HG03060 (cell line): ENCODE results near the gene GPRASP3.
"Not testable (repeated sequence)": the region's sequence is repeated elsewhere in the genome, so short reads cannot be mapped to it uniquely, and the experiment has no call there.

Experiments
- ATAC-seq: cut with Tn5 transposase; IDR thresholded peaks from one replicate; pipeline ENCODE4 v1.9.1; 2021; ENCODE audit warnings: low read depth, moderate number of reproducible peaks; ENCODE audit not compliant: unreplicated experiment

GPRASP3 gene, protein sequence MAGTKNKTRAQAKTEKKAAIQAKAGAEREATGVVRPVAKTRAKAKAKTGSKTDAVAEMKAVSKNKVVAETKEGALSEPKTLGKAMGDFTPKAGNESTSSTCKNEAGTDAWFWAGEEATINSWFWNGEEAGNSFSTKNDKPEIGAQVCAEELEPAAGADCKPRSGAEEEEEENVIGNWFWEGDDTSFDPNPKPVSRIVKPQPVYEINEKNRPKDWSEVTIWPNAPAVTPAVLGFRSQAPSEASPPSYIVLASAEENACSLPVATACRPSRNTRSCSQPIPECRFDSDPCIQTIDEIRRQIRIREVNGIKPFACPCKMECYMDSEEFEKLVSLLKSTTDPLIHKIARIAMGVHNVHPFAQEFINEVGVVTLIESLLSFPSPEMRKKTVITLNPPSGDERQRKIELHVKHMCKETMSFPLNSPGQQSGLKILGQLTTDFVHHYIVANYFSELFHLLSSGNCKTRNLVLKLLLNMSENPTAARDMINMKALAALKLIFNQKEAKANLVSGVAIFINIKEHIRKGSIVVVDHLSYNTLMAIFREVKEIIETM

DNA sequence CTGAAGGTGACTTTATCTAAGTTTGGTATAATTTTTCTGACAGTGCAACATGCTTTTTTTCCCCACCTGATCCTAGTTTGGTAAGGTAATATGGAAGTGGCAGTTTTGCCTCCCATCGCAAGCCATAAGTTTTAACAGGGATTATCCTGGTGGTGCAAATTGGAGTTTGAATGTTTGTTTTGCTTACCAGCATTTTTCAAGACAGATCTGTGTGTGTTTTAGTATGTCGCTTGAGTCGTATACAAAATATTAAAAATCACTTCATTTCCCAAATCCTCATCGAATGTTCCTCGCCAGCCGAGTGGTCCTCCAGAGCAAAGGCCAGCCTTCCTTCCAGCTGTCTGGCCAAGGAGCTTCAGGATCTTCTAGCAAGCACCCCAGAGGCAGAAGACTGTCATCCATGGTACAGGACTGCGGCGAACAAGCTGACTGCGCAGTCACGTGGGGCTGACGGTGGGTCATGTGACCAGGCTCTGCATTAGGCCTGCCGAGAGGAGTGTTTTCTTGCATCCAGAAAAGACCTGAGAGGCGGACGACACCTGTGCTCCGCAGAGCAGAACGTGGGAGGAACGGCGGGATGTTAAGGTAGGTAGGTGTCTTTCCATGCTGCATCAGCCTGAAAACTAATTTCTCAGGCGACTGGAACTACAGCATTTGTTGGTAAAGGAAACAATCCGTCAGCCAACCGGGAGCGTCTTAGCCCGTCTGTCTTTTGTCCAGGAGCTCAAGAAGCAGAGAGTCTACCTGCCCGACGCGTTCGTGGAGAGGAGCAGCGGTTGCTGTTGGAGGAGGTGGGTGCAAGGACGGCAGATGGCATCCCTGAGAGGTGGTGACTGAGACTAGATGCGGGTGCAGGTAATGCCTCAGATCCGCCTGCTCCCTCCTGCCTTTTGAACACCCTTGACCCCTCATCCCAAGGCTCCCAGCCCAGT is at the start of gene GPRASP3:
Gene GPRASP3 (plus strand): TSS at position 507 of the 932 bp plus-strand sequence. CDS start 28,253 bp downstream, outside the sequence.
- ATAC-seq, result peak; percentile 94

DNA sequence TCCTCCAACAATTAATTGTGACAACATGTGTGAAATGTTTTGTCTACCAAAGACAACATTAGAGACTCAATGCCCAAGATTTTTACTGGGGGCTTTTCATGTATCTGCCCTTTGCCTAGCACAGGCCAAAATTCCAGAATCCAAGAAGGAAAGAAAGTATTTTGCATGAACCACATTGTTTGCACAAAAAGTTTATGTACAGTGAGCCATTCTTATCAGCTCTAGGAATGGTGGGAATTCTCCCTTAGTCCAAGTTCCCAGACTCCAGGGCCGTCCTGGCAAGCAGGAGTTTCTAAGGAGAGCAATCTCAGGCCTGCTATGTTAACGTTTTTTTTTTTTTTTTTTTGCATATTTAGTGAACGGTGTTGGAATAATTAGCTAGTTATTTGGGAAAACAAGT is 47.7 kb upstream of the GPRASP3 start:
- ATAC-seq, result no peak

DNA sequence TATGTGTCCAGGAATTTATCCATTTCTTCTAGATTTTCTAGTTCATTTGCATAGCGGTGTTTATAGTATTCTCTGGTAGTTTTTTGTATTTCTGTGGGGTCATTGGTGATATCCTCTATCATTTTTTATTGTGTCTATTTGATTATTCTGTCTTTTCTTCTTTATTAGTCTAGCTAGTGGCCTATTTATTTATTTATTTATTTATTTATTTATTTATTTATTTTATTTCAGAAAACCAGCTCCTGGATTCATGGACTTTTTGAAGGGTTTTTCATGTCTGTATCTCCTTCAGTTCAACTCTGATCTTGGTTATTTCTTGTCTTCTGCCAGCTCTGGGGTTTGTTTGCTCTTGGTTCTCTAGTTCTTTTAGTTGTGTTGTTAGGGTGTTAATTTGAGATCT is 43.1 kb upstream of the GPRASP3 start:
- not testable (repeated sequence) for ATAC-seq

DNA sequence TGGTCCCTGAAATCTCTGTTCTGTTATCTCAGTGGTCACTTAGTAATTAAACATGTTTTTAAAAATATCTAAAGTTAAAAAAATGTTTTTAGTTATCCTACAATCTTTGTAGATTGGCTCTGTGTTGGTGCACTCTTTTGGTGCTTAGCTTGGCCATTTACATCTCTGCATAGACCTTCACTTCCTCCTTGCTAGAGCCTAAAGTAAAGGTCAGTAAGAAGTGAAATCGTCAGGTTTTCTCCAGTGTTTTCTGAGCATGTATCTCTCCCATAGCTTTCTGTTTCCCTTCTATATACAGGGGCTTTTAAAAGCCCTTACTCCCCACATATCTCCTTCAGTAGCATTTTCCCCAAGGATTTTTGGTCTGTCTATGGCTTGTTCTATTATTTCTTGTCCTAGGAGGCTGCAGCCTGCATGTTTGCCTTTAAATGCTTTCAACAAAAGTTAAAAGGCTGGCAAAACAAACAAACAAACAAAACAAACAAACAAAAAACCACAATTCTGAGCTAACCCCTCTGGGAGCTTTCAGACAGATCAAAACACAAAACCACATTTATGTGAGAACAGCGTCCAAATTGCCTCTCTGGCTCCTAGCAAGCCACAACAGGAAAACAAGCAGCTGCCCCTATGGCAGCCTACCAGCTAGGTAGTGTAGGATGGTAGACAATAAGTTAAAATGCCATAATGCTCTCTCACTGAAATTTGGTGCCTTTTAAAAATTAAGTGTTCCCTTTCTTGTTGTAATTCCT is 35.6 kb upstream of the GPRASP3 start:
- ATAC-seq, result no peak

DNA sequence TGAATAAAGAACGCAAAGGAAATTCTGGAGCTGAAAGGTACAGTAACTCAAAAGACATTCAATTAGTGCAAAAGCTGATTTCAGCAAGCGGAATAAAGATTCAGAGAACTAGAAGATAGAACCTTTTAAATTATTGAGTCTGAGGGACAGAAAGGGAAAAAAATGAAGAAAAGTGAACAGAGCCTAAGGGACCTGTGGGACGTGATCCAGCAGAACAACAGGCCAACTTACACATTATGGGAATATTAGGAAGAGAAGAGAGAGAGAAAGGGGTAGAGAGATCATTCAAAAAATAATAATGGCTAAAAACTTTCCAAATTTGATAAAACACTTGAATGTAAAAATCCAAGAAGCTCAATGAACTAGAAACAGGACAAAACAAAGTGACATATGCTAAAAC is 25.8 kb upstream of the GPRASP3 start:
- ATAC-seq, result no peak

DNA sequence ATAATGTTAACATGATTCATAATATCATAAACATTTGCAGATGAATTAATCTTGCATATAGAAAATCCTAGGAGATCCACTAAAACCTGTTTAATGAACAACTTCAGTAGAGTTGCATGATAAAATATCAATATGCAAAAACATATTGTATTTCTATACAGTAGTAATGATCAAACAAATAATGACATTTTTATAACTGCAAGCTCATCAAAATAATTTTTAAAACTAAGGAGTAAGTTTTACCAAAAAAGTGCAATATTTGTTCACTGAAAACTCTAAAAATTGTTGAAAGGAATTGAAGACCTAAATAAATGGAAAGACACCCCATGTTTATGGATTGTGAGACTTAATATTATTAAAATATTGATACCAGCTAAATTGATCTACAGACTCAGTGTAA is 24.2 kb upstream of the GPRASP3 start:
- ATAC-seq, result no peak

DNA sequence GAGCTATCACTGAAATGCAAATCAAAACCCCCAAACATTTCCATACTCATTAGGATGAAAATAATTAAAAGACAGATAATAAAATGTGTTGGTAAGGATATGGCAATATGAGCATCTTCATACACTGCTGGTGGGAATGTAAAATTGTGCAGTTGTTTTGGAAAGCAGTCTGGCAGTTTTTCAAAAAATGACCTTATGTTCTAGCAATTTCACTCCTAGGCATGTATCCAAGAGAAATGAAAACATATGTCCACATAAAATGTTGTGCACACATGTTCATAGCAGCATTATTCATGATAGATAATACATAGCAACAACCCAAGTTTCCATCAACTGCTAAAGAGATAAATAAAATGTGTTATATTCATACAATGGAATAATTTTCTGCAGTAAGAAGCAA is 23.0 kb upstream of the GPRASP3 start:
- no peak for ATAC-seq

DNA sequence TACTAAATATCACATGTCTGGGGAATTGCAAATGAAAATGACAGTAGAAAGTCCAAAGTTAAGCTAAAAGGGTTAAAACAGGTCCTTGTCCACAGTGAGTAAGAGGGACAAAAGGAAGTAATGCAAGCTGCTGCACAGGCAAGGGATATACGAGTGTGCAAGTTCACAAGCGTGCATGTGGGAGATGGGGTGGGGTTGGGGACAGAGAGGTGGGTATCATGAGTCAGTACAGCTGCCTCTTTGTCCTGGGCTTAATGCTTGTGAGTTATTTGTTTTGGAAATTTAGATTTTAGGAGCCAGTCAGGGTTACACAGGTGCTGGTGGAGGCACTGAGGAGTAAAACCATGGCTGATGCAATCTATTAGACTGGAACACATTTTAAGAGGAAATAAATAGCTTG is 11.6 kb upstream of the GPRASP3 start:
- no peak for ATAC-seq

DNA sequence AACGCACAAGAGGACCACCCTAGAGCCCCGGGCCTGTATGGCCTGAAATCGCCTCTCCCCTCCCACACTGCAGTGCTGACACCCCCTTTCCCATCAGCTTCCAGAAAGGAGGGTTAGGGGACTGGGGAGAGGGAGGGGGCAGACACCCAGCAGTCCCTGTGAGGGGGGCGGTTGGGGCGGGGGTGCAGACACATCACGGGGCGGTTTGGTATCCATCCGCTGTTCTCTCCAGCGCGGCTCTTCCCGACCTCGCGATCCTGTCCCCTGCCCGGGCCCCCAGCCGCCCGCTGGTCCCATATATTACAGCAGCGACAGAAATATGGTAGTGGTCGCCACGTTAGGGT is 8.7 kb upstream of the GPRASP3 start:
- ATAC-seq, result no peak

DNA sequence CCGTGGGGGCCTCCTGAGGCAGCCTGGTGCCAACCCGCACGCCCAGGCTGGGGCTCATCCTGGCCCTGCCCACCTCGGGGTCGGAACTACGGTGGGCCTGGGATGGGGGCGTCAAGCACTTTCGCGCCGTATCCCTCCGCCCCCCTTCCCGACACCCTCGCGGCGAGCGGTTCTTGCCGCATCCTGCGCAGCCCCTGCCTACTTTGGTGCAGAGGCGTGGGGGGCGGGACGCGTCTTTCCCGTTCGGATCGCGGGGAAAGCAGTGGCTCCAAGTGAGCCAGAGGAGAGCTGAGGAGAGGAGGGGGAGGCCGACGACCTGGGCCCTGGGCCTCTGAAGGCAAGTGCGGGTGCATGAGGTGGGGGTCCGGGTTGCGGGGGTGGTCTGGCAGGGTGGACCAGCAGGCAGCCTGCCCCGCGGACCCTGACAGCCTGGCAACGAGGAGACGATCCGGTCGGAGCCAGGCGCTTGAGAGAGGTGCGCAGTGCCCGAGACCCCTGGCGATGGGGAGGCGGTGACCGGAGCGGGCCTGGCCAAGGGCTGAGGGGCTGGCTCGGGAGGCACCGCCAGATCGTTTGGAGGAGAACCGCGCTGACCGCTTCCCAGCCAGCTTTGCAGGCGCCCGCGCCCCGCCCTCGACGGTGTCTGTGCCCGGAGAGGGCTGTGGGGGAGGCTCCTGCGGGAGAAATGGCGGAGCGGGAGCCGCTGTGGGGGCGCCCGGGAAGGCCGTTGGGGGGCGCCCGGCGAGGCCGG is 8.2 kb upstream of the GPRASP3 start, which contains the start of gene GPRASP2:
Gene GPRASP2 (plus strand): TSS at position 233 of the 751 bp plus-strand sequence. CDS start 2,422 bp downstream, outside the sequence.
- no peak for ATAC-seq

DNA sequence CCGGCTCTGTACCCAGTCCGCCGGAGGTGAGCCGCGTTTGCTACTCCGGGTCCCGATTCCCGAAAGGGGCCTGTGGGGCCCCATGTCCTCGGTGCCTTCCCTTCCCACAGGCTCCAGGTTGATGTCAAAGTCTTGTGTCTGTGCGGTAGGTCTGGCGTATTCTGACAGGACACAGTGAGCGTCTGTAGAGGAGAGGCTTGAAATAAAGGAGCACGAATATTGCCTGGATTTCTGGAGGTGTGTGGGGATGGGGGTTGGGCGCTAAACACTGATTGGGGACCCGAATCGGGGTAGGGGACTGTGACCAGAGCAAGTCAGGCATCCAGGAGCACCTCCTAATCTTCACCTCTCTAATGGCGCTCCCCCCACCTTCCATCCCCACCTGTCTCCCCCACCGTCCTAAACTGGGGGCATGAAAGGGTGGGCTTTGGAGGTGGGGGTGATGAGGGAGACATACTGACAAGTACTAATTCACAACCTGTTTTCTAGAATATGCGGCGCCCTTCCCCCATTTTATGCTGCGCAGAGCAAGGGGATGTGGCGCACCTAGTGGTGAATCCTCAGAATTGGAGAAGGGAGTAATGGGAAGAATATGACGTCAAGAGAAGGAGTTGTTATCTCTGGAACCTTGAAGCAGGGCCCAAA is 7.4 kb upstream of the GPRASP3 start:
- no peak for ATAC-seq

DNA sequence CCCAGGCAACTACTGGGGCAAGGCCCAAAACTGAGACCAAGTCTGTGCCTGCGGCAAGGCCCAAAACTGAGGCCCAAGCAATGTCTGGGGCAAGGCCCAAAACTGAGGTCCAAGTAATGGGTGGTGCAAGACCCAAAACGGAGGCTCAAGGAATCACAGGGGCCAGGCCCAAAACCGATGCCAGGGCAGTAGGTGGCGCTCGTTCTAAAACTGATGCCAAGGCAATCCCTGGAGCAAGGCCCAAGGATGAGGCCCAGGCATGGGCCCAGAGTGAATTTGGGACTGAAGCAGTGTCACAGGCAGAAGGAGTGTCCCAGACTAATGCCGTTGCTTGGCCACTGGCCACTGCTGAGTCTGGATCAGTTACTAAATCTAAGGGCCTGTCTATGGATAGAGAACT is 5.5 kb upstream of the GPRASP3 start:
- ATAC-seq, result no peak

DNA sequence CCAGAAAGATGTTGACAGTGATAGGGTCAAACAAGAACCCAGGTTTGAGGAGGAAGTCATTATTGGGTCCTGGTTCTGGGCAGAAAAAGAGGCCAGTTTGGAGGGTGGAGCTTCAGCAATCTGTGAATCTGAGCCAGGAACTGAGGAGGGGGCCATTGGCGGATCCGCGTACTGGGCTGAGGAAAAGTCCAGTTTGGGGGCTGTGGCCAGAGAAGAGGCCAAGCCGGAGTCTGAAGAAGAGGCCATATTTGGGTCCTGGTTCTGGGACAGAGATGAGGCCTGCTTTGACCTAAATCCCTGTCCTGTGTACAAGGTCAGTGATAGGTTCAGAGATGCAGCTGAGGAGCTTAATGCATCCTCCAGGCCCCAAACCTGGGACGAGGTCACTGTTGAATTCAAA is 4.6 kb upstream of the GPRASP3 start:
- ATAC-seq, result no peak

DNA sequence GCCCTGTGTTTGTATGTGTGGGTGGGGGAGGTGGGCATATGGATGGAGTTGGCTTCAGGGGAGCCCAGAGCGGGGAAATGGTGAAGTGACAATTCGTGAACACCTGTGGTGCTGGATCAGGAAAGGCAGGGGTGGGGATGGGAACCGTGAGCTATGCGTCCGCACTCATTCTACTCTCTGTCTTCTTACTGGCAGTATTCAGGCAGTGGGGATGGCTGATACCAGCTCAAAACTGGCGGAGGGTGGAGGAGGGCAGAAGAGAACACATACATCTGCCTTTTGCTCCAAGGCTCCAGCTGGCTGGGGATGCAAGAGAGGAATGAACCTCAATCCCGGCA is 595 bp downstream of the GPRASP3 start:
- ATAC-seq, result not testable (repeated sequence)

DNA sequence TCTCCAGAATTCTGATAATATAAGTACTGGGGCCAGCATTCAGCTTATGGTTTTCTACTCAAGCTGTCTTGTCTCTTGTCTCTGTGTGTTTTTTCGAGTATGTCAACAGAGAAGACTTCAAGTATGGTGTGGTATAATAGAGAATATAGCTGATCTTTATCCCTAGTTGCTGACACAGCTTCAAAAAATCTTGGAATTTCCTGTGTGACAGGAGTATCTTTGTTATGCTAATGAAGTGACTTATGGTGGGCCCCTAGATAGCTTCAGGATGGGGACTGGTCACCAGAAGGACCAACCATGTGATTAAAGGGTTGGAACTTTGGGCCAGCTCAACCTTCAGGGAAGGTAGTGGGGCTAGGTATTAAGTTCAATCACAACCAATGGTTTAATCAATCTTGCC is 2.9 kb downstream of the GPRASP3 start:
- ATAC-seq, result no peak

DNA sequence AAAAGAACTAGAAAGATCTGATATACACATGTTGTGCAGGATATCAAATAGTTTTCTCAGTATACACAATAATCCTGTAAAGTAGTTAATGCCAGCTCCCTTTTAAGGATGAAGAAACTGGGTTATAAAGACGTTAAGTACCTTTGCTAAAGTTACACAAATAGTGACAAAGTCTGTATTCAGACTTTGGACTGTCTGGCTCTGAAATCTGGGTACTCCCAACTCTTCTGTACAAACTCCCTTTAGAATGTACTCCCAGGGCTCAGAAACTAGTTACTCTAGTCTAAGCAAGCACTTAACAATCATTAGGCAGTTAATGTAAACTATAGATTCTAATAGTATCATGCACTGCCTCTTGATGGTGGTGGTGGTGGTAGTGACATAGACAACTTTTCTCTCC is 7.2 kb downstream of the GPRASP3 start:
- no peak for ATAC-seq

DNA sequence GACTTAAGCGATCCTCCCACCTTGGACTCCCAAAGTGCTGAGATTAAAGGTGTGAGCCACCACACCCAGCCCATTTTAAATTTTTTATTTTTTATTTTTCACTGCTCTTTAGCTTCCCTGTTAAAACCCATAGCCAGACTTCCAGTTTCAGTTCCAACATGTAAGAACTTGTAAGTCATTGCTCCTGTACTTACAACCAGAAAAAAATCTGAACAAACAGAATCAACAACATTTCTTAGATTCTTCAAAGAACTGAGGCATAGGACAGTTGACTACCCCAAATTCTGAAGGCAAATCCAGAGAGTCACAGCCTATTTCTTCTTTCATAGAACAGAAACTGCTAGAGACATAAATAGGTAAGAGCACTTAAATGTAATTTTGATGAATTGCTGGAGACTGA is 8.1 kb downstream of the GPRASP3 start:
- no peak for ATAC-seq

DNA sequence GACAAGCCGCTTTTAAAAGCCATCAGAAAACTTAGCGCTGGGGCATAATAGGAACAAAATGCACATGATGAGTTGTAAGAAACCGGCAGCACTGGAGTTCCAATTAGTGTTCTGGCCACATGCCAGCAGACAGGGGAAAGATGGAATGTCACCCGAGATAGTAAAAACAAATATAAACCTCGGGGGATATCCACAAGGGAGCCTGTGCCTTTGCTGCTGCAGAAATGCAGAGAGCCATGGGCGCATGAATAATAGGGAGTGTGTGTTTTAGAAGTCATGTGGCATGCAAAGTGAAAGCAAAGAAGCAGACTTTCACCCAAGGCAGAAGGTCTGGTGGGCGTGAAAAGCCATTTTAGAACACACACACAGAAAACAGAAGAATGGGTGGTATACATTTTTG is 19.1 kb downstream of the GPRASP3 start:
- no peak for ATAC-seq

DNA sequence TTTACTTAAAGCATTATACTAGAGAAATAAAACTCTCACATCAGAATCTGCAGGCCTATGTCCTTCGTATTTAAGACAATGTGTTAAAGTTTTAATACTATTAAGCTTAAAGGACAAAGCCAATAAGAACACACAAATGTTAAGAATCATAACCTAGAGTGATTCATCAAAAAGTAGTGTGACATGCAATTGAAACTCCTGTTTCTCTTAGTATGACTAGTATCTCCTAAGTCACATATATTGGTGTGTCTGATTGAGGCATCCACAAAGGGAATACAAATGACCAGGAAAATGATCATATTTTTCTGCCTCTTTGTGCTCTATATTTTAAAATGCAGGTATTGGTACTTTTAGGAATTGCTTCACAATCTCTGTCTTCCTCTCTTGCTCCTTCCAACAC is 23.8 kb downstream of the GPRASP3 start:
- ATAC-seq, result no peak

DNA sequence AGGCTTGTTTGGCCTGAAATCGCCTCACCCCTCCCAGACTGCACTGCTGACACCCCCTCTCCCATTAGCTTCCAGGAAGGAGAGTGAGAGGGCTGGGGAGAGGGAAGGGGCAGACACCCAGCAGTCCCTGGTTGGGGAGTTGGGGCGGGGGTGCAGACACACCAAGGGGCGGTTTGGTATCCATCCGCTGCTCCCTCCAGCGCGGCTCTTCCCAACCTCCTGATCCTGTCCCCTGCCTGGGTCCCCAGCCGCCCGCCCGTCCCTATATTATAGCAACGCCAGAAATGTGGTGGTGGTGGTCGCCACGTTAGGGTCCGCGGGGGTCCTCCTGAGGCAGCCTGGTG is 24.9 kb downstream of the GPRASP3 start:
- ATAC-seq, result no peak
